Hindlimb muscle (tissue), 1 donor: ENCODE measurements around the gene SSB. TPM values are rescaled to one million over a fixed set of nuclear protein-coding genes. Genes with fewer than 3 reads are reported as not detected.
"Not testable (repeated sequence)": the region's sequence is repeated elsewhere in the genome, so short reads cannot be mapped to it uniquely, and the experiment has no call there.

Source experiments
- DNase-seq: peaks from one replicate; pipeline ENCODE4 v3.0.0-alpha.2; 2013
- polyA plus RNA-seq: library from polyadenylated mRNA; unstranded; fragments of 120-200 nt; gene quantifications from one replicate; pipeline ENCODE4 v1.2.1, GENCODE V29; 2013; ENCODE audit not compliant: insufficient read length

The SSB gene
- polyA plus RNA-seq, 1 donor = 97.3 TPM

- DNase-seq = no peak
Observed at GRCh38 chr2:169782513-169782912, 16.2 kb upstream of the SSB start.

- no peak for DNase-seq
Observed at GRCh38 chr2:169790581-169790980, 8.1 kb upstream of the SSB start.

GRCh38 chr2:169795181-169795580 lies 3.5 kb upstream of the SSB start:
- DNase-seq = no peak

- no peak for DNase-seq
Observed at GRCh38 chr2:169796441-169796840, 2.2 kb upstream of the SSB start.

GRCh38 chr2:169797601-169798000 lies 1.1 kb upstream of the SSB start:
- DNase-seq = no peak

- no peak for DNase-seq
Observed at GRCh38 chr2:169798397-169798717, 314 bp upstream of the SSB start.

GRCh38 chr2:169803480-169803879 lies 4.8 kb downstream of the SSB start:
- no peak for DNase-seq

GRCh38 chr2:169806586-169806985 lies 7.9 kb downstream of the SSB start:
- no peak for DNase-seq

- DNase-seq = no peak
Observed at GRCh38 chr2:169808221-169808620, 9.6 kb downstream of the SSB start.

- DNase-seq = no peak
Observed at GRCh38 chr2:169815849-169816248, 17.2 kb downstream of the SSB start.

- DNase-seq = not testable (repeated sequence)
Observed at GRCh38 chr2:169816961-169817360, 18.3 kb downstream of the SSB start.

GRCh38 chr2:169817369-169817768 lies 18.7 kb downstream of the SSB start:
- DNase-seq = not testable (repeated sequence)

- DNase-seq = no peak
Observed at GRCh38 chr2:169818241-169818640, 19.6 kb downstream of the SSB start.

GRCh38 chr2:169819106-169819505 lies 20.4 kb downstream of the SSB start:
- DNase-seq = no peak

GRCh38 chr2:169820101-169820500 lies 21.4 kb downstream of the SSB start:
- DNase-seq = not testable (repeated sequence)

- no peak for DNase-seq
Observed at GRCh38 chr2:169822036-169822435, 23.4 kb downstream of the SSB start.

GRCh38 chr2:169822785-169823392 lies 24.2 kb downstream of the SSB start:
- DNase-seq = no peak

- no peak for DNase-seq
Observed at GRCh38 chr2:169823996-169824372, 25.3 kb downstream of the SSB start.

GRCh38 chr2:169824373-169825333 lies 26.0 kb downstream of the SSB start, which contains the start of gene METTL5:
METTL5 (minus strand) TSS chr2:169824905; CDS start chr2:169824597, 308 bp downstream.
- DNase-seq = peak; percentile 89

- DNase-seq = peak; percentile 96
Observed at GRCh38 chr2:169827272-169828140, 28.8 kb downstream of the SSB start, which contains the start of gene UBR3. UBR3 (plus strand) TSS chr2:169827454; CDS start chr2:169827508, 54 bp downstream.

- peak; percentile 36 for DNase-seq
Observed at GRCh38 chr2:169828141-169828811, 29.6 kb downstream of the SSB start.

GRCh38 chr2:169834401-169834800 lies 35.7 kb downstream of the SSB start:
- DNase-seq = no peak
